Skeletal muscle cell (primary cell): ENCODE measurements around the gene RHEX.

ENCODE experiments used
- DNase-seq: peaks from one replicate; pipeline ENCODE4 v3.0.0-alpha.2; 2010; ENCODE audit warnings: low read depth
- H3K4me3 ChIP-seq: 2 replicates; pipeline ENCODE4 v1.5.1; 2011; ENCODE audit warnings: low read depth, mild to moderate bottlenecking, control low read depth, low read length, moderate library complexity

Gene RHEX

DNA sequence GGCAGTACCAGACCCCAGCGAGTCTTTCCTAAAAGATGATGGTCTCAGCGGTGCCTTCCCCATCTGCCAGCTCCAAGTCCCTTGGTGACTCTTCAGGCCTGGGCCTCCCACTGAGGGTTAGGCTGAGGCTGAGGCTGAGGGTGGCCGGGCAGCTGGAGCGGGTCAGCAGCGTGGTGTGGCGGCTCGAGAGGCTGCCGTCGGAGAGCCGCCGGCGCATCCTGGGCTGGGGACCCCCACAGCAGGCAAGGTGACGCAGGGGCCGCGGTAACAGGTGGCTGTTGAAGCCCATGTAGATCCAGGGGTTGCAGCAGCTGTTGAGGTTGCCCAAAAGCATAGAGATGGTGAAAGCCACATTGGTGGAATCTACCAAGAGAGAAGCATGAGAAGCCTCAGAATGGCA lies 57.2 kb downstream of the RHEX start:
- no peak overlapping the region for H3K4me3 ChIP-seq
- no peak for DNase-seq

DNA sequence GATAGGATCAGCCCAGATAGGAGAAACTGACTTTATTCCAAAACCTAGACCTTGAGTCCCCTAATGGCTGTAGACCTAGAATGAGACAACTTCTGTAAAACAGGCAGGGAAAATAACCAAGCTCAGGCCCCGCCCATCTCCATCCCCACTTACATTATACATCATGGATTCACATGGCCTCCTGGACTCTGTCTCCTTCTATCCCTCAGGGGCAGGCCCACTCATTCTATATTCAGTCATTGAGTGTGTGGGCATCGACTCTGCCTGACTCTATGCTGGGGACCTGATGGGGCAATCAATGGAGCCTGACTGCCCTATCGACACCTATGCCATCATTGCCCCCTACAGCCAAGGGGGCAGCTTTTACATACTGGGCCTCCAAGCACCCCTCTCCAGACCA lies 57.8 kb downstream of the RHEX start:
- H3K4me3 ChIP-seq = no peak overlapping the region
- no peak for DNase-seq

DNA sequence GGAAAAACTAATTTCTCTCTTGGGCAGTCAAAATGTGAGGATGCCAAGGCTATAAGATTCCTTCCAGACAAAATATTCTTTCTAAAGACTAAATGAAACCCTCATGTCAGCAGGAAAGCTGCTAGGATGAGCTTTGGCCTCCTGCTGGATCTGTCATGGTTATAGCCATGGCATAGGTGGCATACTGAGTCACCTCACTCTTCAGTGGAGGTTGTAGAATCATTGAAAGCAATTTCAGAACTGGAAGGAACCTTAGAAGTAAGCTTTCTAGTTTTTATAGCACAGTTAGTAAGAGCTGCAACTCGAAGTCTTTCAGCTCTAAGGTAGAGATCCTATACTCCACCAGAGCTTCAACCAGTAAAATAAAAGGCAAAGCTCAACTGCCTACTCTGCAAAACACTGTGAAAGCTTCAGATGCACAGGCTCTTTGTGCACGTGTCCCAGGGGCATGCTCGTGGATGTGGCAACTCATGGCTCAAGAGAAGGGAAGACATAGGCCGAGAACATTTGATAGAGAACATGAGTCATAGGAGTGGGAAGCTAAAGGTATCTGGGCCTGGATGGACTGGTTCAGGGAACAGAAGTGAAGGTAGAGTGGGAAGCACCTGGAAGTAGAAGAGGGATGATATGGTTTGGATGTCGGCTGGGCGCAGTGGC lies 58.4 kb downstream of the RHEX start:
- H3K4me3 ChIP-seq = no peak overlapping the region
- DNase-seq = no peak

DNA sequence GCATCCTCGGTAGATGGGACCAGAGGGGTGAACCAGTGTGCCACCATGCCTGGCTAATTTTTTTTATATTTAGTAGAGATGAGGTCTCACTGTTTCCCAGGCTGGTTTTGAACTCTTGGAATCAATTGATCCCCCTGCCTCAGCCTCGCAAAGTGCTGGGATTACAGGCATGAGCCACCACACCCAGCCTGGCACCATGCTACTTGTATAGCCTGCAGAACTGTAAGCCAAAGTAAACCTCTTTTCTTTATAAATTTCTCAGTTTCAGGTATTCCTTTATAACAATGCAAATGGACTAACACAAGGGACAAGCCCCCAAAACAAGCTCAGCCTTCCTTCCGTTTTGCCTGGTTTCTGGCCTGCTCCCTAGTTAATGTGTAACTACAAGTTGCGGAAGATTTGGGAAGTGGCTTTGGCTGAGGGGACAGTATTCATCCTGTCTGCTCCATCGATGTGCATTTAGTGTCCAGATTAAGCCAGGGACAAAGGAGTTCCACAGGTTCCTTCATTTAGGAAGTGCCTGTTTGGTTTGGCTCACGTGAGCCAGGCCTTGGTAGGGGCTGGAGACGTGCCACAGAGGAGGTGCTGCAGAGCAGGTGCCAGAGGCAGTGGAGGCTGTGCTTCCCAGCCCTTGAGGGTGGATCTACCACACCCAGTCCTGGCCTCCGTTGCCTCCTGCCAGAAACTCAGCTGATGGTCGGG lies 59.8 kb downstream of the RHEX start:
- DNase-seq = no peak
- H3K4me3 ChIP-seq = no peak overlapping the region

DNA sequence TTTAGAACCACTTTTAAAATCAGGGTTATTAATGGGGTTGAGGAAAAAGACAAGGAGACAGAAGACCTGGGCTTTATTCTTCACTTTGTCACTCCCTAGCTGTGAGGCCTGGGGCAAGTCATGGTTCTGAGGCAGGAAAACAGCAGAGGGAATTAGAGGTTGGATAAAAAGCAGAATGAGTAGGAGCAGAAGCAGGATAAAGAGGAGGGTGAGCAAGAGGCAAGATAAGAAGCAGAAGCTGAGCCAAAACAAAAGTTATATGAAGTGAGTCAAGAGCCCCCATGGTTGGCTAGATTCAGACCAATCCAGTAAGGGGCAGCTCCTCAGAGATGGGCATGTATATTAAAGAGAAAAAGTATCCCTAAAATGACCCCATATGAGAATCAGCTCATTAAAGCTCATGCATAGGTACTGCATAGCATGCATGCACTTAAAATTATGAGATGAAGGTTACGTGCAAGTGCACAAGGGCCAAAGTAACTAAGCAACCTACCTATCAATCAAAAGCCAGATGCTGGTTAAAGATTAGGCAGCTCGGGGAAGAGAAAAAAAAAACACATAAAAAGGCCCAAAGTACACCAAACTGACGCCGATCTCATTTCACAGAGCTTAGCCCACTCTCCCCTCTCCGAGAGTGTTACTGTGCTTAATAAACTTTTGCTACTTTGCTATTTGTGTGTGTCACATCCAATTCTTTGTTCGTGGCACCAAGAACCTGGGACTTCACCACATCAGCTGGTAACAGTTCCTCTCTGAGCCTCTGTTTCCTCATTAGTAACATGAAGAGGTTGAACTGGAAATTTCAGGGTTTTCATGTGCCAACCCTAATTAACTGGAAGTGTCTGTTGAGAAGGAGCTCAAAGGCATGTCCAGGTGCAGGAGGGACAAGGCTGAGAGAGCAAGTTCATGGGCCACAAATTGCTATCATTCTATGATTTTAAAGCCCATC lies 62.0 kb downstream of the RHEX start:
- no peak for DNase-seq

DNA sequence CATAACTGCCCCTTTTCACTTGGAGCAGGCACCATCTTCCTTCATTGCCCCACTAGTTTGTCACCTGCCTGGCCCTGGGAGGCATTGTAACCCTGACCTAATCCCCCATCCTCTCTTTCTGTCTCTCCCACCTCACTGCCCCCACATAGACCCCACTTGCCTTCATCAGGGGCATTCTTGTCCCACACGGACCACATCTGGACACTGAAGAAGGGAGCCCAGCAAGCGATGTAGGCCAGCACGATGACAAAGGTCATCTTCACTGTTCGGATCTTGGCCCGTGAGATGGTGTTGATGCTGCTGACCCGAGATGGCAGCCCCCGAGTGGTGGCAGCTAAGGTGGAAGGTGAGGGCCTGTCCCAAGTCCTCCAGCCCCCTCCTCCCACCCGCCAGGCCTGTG lies 62.8 kb downstream of the RHEX start:
- H3K4me3 ChIP-seq = no peak overlapping the region
- no peak for DNase-seq

More for the DNA sequence above, 62.0 kb downstream of the RHEX start:
- no peak overlapping the region for H3K4me3 ChIP-seq

DNA sequence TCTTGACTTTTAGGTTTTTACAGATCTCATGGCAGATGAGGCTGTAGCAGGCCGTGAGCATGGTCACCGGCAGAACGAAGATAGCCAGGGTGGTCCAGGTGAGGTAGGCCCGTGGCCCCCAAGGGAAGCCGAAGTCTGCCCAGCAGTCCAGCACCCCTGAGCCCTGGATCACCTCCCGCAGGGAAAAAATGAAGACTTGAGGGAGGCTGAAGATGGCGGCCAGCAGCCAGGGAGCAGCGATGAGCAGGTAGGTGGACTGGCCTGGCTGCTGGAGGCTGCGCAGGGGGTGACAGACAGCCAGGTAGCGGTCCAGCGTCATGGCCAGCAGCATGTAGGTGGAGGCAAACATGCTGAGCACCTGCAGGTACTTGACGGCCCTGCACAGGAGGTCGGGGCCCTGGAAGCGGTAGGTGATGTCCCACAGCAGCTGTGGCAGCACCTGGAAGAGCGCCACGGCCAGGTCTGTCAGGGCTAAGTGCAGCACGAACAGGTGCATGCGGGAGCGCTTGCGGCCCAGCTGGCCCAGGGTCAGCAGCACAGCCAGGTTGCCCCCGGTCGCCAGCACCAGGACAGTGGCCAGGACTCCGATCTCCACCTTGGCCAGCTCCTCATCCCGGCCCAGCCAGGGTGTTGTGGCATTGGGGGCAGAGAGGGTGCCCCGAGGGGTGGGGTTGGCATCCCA lies 63.4 kb downstream of the RHEX start:
- H3K4me3 ChIP-seq = no peak overlapping the region
- DNase-seq = no peak

DNA sequence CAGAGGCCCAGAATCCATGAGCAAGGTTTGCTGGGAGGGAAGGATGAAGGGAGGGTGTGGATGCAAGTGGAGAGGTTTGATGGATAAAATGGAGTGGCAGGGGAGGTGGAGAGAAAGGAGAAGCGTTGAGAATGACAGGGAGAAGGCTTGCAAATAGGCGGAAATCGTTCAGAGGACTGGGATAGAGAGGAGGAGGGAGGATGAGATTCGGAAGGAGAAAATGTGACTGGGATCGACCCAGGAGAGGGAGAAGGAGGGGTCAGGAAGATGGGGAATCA lies 63.8 kb downstream of the RHEX start:
- no peak for DNase-seq
- peak overlapping the region; percentile 37 for H3K4me3 ChIP-seq

DNA sequence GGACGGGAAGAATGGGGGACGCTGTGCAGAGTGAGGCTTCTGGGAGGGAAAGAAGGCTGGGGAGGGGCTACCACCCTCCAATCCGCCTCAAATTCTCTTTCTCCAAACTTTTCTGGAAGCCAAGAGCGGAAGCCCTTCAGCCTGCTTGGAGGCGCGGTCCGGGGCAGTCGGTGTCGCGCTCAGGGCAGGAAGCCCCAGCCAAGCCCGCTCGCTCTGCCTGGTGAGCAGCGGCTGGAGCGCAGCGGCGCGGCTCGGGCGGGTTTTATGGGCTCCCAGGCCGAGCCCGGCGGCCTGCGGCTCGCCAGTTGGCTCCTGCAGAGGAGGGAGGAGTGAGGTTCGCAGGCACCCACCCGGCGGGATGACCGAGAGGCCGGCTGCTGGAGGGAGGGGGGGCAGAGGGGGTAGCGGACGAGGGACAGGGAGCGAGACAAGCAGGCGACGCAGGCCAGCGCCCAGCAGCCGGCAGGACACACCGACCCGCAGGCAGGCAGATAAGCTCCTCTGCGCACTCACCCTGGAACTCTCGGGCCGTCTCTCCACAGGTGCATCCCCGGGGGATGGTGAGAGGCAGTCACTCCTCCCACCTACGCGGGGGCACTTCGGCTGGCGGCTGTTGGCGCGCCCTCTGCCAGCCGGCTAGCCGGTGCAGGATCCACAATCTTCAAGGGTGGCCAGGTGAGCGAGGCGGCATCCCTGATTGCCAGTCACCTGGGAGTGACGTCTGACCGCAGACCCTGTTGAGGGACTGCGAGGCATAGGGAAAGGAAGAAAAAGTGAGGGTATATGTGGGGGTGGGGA lies 64.4 kb downstream of the RHEX start, which contains the start of gene AVPR1B:
AVPR1B (minus strand) TSS at position 238 of the 798 bp plus-strand sequence. CDS start 498 bp downstream, outside the sequence.
- DNase-seq = no peak
- peak within 1 kb of the TSS; percentile 37 for H3K4me3 ChIP-seq

DNA sequence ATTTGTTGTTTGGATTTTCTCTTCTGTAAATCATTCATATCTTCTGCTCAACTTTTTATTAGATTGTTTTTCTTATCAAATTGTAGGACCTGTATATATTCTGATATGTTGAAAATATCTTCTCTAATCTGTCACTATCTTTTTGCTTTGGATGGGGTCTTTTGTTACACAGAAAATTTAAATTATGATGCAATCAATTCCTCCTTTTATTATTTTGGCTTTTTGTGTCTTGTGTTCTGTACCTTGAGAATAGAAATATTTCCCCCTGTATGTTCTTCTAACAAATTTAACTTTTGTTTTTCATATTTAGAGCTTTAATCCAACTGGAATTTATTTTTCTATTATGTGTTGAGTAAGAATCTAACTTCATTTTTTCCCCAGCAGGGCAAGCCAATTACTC lies 67.4 kb downstream of the RHEX start:
- no peak for DNase-seq
- H3K4me3 ChIP-seq = no peak overlapping the region

DNA sequence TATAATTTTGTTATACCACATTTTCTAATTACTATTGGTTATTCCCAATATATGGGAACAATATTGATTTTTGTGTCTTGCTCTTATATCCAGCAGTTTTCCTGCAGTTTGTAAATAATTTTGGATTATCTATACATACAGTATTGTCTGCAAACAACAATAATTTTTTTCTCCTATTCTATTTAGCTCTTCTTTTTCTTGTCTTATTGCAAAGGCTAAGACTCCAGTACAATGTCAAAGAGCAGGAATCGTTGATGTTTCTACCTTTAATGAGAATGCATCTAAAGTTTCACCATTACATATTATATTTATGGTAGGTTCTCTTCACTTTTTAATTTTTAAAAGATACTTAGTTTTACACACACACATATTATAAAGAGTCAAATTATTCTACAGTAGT lies 68.3 kb downstream of the RHEX start:
- no peak overlapping the region for H3K4me3 ChIP-seq
- no peak for DNase-seq

DNA sequence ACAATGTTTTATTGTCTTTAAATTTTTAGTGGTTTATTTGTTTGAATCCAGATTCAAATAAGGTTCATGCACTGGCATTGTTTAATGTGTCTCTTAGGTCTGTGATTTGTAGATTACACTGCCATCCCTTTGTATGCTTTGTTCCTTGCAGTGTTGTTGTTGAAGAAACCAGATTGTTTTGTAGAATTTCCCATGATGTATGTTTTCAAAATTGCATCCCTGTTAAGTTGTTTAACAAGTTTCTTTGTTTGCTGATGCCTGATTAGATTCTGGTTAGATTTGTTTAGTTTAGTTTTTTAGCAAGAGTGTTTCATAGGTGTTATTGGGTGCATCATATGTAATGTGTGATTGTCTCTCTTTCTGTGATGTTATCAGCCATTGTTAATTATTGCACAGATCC lies 69.7 kb downstream of the RHEX start:
- no peak for DNase-seq
- H3K4me3 ChIP-seq = no peak overlapping the region

DNA sequence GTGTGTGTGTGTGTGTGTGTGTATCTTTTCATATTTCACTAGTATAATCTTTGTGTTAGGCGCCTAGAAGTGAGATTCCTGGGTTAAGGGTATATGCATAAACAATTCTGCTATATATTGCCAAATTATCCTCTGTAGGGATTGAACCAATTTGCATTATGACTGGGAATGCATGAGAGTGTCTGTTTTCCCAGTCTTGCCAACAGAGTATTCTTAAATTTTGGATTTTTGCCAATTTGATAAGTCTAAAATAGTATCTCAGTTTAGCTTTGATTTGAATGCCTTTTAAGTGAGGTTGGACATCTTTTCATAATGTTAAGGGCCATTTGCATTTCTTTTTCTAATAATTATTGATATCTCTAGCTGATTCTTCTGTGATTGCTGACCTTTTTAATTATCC lies 72.4 kb downstream of the RHEX start:
- H3K4me3 ChIP-seq = no peak overlapping the region
- no peak for DNase-seq

DNA sequence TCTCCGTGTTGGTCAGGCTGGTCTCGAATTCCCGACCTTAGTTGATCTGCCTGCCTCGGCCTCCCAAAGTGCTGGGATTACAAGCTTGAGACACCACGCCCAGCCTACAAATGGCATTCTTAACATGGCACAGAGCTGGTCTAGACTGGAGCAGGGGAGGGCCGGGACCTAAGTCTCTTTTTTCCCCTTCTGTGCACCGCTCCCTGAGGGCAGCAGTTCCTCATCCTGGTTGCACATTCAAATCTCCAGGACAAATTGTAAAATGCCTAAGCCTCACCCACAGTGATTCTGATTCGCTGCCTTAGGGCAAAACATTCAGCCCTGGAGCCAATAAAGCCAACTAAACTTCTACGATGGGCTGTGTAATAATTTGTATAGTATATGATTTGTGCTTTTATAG lies 74.4 kb downstream of the RHEX start:
- no peak for DNase-seq
- no peak overlapping the region for H3K4me3 ChIP-seq

DNA sequence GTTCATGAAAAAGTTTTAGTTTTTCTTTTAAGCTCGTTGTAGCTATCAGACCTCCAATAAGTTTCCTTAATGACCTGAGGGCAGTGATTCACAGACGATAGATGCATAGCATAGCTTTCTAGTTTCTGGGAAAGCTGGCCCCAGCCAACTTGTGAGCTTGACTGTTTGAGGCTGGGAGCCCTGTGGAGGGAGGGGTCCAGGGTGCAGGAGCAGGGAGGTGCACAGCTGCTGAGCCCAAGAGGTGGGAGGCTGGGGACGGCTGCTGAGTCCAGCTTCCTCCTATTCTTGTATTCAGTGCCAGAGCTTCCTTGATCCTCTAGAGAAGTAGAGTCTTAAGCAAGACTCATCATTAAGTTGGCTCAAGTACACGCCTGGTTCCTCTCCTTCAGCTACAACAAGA lies 75.2 kb downstream of the RHEX start:
- no peak for DNase-seq
- no peak overlapping the region for H3K4me3 ChIP-seq

DNA sequence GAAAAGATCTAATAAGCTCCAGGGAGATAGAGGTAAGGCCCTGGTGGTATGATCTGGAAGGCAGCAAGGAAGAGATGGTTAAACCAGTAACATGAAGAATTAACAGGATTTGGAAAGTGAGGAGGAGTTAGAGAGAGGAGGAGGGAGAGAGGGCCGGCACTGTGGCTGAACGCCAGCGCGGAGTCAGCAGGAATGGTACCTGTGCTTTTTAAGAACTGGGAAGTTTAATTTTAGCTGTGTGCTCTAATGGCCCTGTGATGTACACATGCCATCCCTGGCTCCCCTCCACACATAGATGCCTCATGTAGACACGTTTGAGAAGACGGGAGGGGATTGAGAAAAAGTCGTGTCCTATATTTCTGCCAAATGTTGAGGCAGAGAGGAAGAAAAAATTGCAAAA lies 78.1 kb downstream of the RHEX start:
- H3K4me3 ChIP-seq = no peak overlapping the region
- no peak for DNase-seq

DNA sequence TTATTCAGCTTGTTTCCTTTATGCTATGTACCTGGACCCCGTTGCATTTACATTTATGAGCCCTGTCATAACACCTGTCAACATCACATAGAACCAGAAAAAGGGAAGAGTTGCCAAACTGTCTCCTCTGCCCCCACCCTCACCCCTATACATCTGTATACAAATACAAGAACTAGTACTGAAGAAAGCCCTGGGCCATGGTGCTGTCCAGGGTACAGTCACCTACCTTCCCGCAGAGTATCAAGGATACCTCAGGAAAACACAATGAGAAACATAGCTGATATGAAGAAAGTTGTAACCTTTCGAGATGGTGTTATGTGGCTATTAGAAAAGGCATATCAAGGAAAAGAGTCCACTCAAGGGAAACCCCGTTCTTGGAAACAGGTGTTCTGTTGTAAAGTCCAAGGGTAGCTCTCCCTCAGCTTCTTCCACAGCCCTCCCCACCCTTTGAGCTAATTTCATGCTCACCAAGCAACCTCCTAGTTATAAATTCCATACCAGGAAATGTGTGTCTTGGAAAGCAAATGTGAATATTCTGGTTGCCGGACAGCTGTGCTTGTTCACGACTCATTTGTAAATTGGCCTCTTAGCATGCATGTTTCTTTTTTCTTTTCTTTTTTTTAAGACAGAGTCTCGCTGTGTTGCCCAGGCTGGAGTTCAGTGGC lies 80.9 kb downstream of the RHEX start:
- H3K4me3 ChIP-seq = no peak overlapping the region
- no peak for DNase-seq

DNA sequence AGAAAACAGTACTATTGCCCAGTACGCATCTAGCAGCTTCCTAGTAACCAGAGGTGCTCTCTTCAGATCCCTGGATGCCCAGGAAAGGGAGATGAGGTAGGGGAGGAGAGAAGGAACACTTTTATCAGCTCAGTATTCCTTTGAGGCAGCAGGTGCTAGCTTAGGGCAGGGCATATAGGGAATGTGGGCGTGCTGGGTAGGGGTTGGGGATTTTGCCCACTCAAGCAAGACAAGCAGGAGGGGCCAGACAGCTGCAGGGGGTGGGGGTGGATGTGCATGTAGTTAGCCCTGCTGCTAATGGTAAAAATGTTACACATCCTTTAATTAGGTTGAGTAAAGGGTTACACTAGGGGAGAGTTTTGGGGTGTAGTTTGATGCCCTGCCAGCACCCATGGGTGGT lies 82.3 kb downstream of the RHEX start:
- DNase-seq = no peak
- H3K4me3 ChIP-seq = no peak overlapping the region

DNA sequence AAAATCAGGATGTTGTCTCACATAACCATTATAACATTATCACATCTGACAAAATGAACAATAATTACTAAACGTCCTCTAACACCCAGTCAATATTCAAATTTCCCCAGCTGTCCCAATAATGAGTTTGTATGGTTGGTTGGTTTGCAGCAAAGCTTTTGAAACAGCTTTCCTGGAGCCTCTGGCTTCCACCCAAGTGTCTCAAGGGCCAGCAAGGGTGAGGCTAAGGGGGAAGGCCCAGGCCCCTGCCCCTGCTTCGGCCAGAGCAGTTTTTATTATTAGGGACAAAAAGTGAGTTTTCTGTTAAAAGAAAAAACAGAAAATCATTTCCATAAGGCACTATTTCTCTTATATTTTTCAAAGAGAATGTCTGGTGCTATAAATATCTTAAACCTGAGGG lies 83.3 kb downstream of the RHEX start:
- DNase-seq = no peak

More for the DNA sequence above, 83.3 kb downstream of the RHEX start:
- no peak overlapping the region for H3K4me3 ChIP-seq
